GM12874 (cell line): ENCODE results near the gene ELAVL1.

ENCODE experiments used
- TF ChIP-seq, protein P1 (sequence below): IDR thresholded peaks from 2 replicates; pipeline ENCODE4 v1.5.1; 2011; ENCODE audit warnings: low read depth, mild to moderate bottlenecking, control low read depth, low read length, moderate library complexity; ENCODE audit not compliant: insufficient read depth

ELAVL1 gene

GRCh38 chr19:7983286-7983950 lies 22.0 kb downstream of the ELAVL1 start:
- TF ChIP-seq, protein P1, sequence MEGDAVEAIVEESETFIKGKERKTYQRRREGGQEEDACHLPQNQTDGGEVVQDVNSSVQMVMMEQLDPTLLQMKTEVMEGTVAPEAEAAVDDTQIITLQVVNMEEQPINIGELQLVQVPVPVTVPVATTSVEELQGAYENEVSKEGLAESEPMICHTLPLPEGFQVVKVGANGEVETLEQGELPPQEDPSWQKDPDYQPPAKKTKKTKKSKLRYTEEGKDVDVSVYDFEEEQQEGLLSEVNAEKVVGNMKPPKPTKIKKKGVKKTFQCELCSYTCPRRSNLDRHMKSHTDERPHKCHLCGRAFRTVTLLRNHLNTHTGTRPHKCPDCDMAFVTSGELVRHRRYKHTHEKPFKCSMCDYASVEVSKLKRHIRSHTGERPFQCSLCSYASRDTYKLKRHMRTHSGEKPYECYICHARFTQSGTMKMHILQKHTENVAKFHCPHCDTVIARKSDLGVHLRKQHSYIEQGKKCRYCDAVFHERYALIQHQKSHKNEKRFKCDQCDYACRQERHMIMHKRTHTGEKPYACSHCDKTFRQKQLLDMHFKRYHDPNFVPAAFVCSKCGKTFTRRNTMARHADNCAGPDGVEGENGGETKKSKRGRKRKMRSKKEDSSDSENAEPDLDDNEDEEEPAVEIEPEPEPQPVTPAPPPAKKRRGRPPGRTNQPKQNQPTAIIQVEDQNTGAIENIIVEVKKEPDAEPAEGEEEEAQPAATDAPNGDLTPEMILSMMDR: no peak

GRCh38 chr19:7982651-7983099 lies 22.8 kb downstream of the ELAVL1 start:
- TF ChIP-seq, protein P1: no peak

GRCh38 chr19:7982103-7982502 lies 23.3 kb downstream of the ELAVL1 start:
- TF ChIP-seq, protein P1: no peak

DNA sequence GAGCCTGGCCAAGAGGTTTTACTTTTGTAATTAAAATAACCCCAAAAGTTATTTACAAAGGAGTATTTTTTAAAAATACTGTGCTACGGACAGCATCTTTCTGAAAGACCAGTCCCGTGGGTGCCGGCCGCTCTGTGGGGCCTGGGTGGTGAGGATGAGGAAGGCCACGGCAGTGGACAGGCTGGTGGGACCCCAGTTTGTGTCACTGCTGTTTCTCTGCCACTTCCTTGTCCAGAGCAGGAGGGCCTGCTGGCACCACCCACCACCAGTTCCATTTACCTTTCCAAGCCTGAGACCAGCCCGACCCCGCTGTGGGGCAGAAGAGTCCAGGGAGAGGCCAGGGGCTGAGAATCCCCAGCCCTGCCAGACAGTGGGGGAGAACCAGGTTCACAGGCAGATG lies 23.8 kb downstream of the ELAVL1 start:
- TF ChIP-seq, protein P1: no peak

GRCh38 chr19:7981199-7981598 lies 24.2 kb downstream of the ELAVL1 start:
- TF ChIP-seq, protein P1: no peak

- TF ChIP-seq, protein P1: no peak
Observed at GRCh38 chr19:7980635-7981121, 24.8 kb downstream of the ELAVL1 start.

GRCh38 chr19:7980168-7980567 lies 25.3 kb downstream of the ELAVL1 start:
- TF ChIP-seq, protein P1: no peak
